KMS-11 (cell line): Measurements from ENCODE around the gene SGCE.

ENCODE experiments used
- H2AFZ ChIP-seq: fragments of 200-600 bp; sonication (generic); 2 replicates; pipeline ENCODE4 v1.6.1; 2016; ENCODE audit warnings: antibody characterized with exemption, mixed run types, low read depth
- H3K27ac ChIP-seq: fragments of 200-600 bp; sonication (generic); 2 replicates; pipeline ENCODE4 v1.6.1; 2016; ENCODE audit warnings: mild to moderate bottlenecking, mixed run types
- H3K27me3 ChIP-seq: fragments of 200-600 bp; sonication (generic); 2 replicates; pipeline ENCODE4 v1.6.1; 2017; ENCODE audit warnings: mild to moderate bottlenecking, low read depth, mixed run types, moderate library complexity; ENCODE audit not compliant: insufficient read depth
- H3K36me3 ChIP-seq: fragments of 200-600 bp; sonication (generic); 2 replicates; pipeline ENCODE4 v1.6.1; 2017; ENCODE audit warnings: mild to moderate bottlenecking, mixed run types; ENCODE audit not compliant: insufficient read depth
- H3K4me1 ChIP-seq: fragments of 200-600 bp; sonication (generic); 2 replicates; pipeline ENCODE4 v1.6.1; 2016; ENCODE audit warnings: mild to moderate bottlenecking, low read depth, mixed run types; ENCODE audit not compliant: poor library complexity, severe bottlenecking
- H3K4me2 ChIP-seq: fragments of 200-600 bp; sonication (generic); 2 replicates; pipeline ENCODE4 v1.7.0; 2016; ENCODE audit warnings: mild to moderate bottlenecking, mixed run types
- H3K4me3 ChIP-seq: fragments of 200-600 bp; sonication (generic); IDR thresholded peaks from 2 replicates; pipeline ENCODE4 v1.6.1; 2017; ENCODE audit warnings: low read depth, low read length, mixed read lengths; ENCODE audit not compliant: insufficient read depth
- H3K79me2 ChIP-seq: fragments of 200-600 bp; sonication (generic); 2 replicates; pipeline ENCODE4 v1.6.1; 2016; ENCODE audit warnings: low read depth, mixed run types; ENCODE audit not compliant: insufficient read depth
- H3K9ac ChIP-seq: fragments of 200-600 bp; sonication (generic); 2 replicates; pipeline ENCODE4 v1.6.1; 2016; ENCODE audit warnings: mild to moderate bottlenecking, mixed run types
- H4K20me1 ChIP-seq: fragments of 200-600 bp; sonication (generic); 2 replicates; pipeline ENCODE4 v1.6.1; 2016; ENCODE audit warnings: mild to moderate bottlenecking, mixed run types; ENCODE audit not compliant: insufficient read depth
- CTCF ChIP-seq: fragments of 200-600 bp; sonication (generic); conservative IDR thresholded peaks from 2 replicates; pipeline ENCODE4 v1.6.1; 2017; ENCODE audit warnings: low read depth, mild to moderate bottlenecking, antibody characterized with exemption, low read length, moderate library complexity, mixed read lengths

SGCE gene

GRCh38 chr7:94635687-94636086, 20.2 kb downstream of the SGCE start:
- Histone ChIP-seq H4K20me1 (no peaks in the 10 kb centered on the region), H3K4me3 (no peak overlapping the region), H3K27me3 (no peaks in the 10 kb centered on the region), H3K9ac (no peak overlapping the region), H3K79me2 (peaks cover 16% of the 10 kb centered on the region; the same call in 1 of the 2 replicates), H3K4me1 (peaks cover 17% of the 10 kb centered on the region), H3K4me2 (no peak overlapping the region), H3K27ac (no peak overlapping the region), H3K36me3 (no peaks in the 10 kb centered on the region), H2AFZ (no peak overlapping the region)
- no peak for TF ChIP-seq CTCF

GRCh38 chr7:94634502-94634901, 21.4 kb downstream of the SGCE start:
- H3K36me3 ChIP-seq, result 0 out of 2 replicates have a peak, but pooled peaks cover 5% of the 10 kb centered on the region
- H4K20me1 ChIP-seq, result no peaks in the 10 kb centered on the region
- no peak overlapping the region for H2AFZ ChIP-seq
- no peak overlapping the region for H3K27ac ChIP-seq
- no peak overlapping the region for H3K4me2 ChIP-seq
- H3K4me1 ChIP-seq, result peaks cover 17% of the 10 kb centered on the region
- H3K27me3 ChIP-seq, result no peaks in the 10 kb centered on the region
- H3K79me2 ChIP-seq, result peaks cover 22% of the 10 kb centered on the region; the same call in 1 of the 2 replicates
- no peak overlapping the region for H3K9ac ChIP-seq
- no peak for TF ChIP-seq CTCF
- no peak overlapping the region for H3K4me3 ChIP-seq

- no peak overlapping the region for H3K27ac ChIP-seq
- H3K79me2 ChIP-seq, result peaks cover 23% of the 10 kb centered on the region; the same call in 1 of the 2 replicates
- H3K4me1 ChIP-seq, result peaks cover 17% of the 10 kb centered on the region
- H3K9ac ChIP-seq, result no peak overlapping the region
- H4K20me1 ChIP-seq, result no peaks in the 10 kb centered on the region
- H3K36me3 ChIP-seq, result 0 out of 2 replicates have a peak, but pooled peaks cover 5% of the 10 kb centered on the region
- H3K27me3 ChIP-seq, result no peaks in the 10 kb centered on the region
- no peak overlapping the region for H2AFZ ChIP-seq
- no peak overlapping the region for H3K4me3 ChIP-seq
- no peak for TF ChIP-seq CTCF
- no peak overlapping the region for H3K4me2 ChIP-seq
Observed at GRCh38 chr7:94633687-94634086, 22.2 kb downstream of the SGCE start.

GRCh38 chr7:94633014-94633341, 23.0 kb downstream of the SGCE start:
- no peak overlapping the region for H3K4me3 ChIP-seq
- H3K79me2 ChIP-seq, result peaks cover 23% of the 10 kb centered on the region; the same call in 1 of the 2 replicates
- H3K36me3 ChIP-seq, result 0 out of 2 replicates have a peak, but pooled peaks cover 5% of the 10 kb centered on the region
- no peak overlapping the region for H3K9ac ChIP-seq
- no peak overlapping the region for H3K4me2 ChIP-seq
- no peak overlapping the region for H3K27ac ChIP-seq
- H3K4me1 ChIP-seq, result peaks cover 17% of the 10 kb centered on the region
- no peak for TF ChIP-seq CTCF
- no peaks in the 10 kb centered on the region for H3K27me3 ChIP-seq
- no peak overlapping the region for H2AFZ ChIP-seq
- H4K20me1 ChIP-seq, result no peaks in the 10 kb centered on the region
